GM19452 (cell line): ENCODE results near the gene SMIM22.

Experiments used
- ATAC-seq: cut with Tn5 transposase; IDR thresholded peaks from one replicate; pipeline ENCODE4 v1.9.1; 2021; ENCODE audit not compliant: unreplicated experiment

SMIM22 gene

GRCh38 chr16:4814542-4815173, 19.5 kb downstream of the SMIM22 start:
- ATAC-seq: no peak

DNA sequence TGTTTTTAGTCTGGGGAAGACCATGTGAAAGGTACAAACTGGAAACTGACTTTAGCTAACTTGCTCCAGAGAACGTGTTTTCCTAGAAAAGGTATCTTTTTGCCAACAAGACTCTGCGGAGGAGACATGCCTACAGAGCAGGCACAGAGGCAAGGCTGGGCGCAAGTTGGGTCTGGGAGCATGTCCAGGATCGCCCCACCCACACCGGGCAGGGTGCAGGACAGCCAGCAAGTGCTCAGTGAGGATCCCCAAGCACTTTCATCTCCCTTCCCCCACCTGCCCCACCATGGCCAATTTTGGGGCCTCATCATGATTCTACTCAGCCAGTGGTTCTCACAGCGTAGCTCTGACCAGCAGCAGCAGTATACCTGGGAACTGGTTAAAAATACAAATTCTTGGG, 25.5 kb downstream of the SMIM22 start:
- no peak for ATAC-seq

DNA sequence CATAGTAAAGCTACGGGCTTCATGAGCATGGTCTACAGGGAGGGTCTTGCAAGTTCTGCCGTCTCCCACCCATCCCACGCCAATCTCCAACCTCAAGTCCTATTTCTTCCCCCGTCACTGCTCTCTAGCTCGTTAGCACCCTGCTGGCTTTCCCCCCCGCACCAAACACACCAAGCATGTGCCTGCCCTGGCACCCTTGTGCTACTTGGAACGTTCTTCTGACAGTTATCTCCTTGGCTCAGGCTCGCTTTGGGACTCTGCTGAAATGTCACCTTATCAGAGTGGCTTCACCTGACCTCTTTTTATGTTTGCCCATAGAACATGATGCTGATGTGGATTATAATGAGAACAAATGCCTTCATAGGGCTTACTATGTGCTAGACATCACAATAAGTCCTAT, 30.0 kb downstream of the SMIM22 start:
- no peak for ATAC-seq

GRCh38 chr16:4826526-4826925, 31.4 kb downstream of the SMIM22 start:
- ATAC-seq: no peak

- ATAC-seq: no peak
Observed at GRCh38 chr16:4826980-4827379, 31.8 kb downstream of the SMIM22 start.

GRCh38 chr16:4828567-4829321, 33.6 kb downstream of the SMIM22 start:
- no peak for ATAC-seq

- no peak for ATAC-seq
Observed at GRCh38 chr16:4830408-4830807, 35.2 kb downstream of the SMIM22 start.

DNA sequence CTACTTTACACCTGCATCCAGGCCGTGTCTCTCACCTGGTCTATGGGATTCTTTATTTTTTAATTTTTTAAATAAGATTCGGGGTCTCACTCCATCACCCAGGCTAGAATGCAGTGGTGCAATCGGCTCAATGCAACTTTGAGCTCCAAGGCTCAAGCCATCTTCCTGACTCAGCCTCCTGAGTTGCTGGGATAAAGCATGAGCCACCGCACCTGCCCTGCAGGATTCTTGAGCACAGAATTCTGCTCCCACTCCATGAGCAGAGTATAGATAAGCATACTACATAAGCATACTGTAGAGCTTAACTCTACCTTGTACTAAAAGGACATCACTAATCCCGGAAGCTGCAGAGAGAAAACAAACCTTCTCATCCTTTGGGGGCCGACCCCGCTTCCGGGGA, 36.4 kb downstream of the SMIM22 start:
- no peak for ATAC-seq

DNA sequence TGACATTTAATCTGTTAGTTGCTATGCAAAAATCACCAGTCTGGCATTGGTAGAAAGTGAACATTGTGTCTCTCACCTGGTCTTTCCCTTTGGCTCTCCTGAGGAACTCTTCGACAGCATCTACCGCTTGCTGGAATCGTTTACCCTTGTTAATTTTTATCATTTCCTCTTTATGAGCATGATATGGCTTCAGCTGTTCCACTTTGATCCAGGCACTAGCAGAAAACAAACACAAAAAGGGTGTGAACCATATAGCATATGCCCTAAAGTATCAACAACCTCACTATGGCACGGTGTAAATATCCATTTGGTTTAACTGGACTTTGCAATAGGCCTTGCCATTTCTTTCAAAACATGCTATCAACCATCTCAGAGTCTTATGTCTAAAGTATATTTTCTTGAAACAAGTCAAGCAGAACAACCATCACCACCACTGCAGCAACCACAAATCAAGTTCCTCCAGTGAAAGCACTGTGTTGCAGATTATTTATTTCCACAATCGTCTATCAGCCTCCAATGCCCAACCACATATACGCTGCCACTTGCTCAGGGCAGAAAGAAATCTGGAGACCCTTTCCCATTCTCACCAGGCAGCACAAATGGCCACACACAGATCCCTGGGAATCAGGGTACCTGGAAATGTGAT, 37.7 kb downstream of the SMIM22 start:
- ATAC-seq: no peak

GRCh38 chr16:4833584-4833983, 38.4 kb downstream of the SMIM22 start:
- ATAC-seq: no peak

- ATAC-seq: no peak
Observed at GRCh38 chr16:4836727-4837126, 41.6 kb downstream of the SMIM22 start.

GRCh38 chr16:4837733-4838501, 42.7 kb downstream of the SMIM22 start:
- no peak for ATAC-seq

GRCh38 chr16:4839942-4840341, 44.8 kb downstream of the SMIM22 start:
- no peak for ATAC-seq

- no peak for ATAC-seq
Observed at GRCh38 chr16:4840984-4841383, 45.8 kb downstream of the SMIM22 start.
